Stomach (tissue), 4 donors: ENCODE data around the gene PPP3R2.

Source experiments
- CTCF ChIP-seq, 7 experiments: fragments of 450-650 bp in 4 of 7; fragments of 200-600 bp in 3 of 7; sonication (generic) in 3 of 7; IDR thresholded peaks; one replicate each; pipeline ENCODE4 v1.5.1; 2016 to 2019; ENCODE audit warnings: antibody characterized with exemption in 7 of 7, control low read depth in 2 of 7, mild to moderate bottlenecking in 1 of 7
- POLR2A ChIP-seq, 4 donors: fragments of 450-650 bp; IDR thresholded peaks; one replicate each; pipeline ENCODE4 v1.6.1; 2016; ENCODE audit warnings: antibody characterized with exemption in 4 of 4, control low read depth in 2 of 4, mild to moderate bottlenecking in 1 of 4, moderate library complexity in 1 of 4

GRCh38 chr9:101574731-101575333, 19.9 kb downstream of the PPP3R2 start:
- TF ChIP-seq CTCF (IDR thresholded peaks at IDR 0.05): no peak
- no peak for TF ChIP-seq POLR2A (IDR thresholded peaks at IDR 0.05)
